Superior temporal gyrus (tissue), 1 donor: ENCODE results near the gene CNTNAP3B.
"Not testable (repeated sequence)": the region's sequence is repeated elsewhere in the genome, so short reads cannot be mapped to it uniquely, and the experiment has no call there.

Source experiments
- DNase-seq: peaks from one replicate; pipeline ENCODE4 v3.0.0-alpha.2; 2016; ENCODE audit errors: extremely low spot score

CNTNAP3B gene

DNA sequence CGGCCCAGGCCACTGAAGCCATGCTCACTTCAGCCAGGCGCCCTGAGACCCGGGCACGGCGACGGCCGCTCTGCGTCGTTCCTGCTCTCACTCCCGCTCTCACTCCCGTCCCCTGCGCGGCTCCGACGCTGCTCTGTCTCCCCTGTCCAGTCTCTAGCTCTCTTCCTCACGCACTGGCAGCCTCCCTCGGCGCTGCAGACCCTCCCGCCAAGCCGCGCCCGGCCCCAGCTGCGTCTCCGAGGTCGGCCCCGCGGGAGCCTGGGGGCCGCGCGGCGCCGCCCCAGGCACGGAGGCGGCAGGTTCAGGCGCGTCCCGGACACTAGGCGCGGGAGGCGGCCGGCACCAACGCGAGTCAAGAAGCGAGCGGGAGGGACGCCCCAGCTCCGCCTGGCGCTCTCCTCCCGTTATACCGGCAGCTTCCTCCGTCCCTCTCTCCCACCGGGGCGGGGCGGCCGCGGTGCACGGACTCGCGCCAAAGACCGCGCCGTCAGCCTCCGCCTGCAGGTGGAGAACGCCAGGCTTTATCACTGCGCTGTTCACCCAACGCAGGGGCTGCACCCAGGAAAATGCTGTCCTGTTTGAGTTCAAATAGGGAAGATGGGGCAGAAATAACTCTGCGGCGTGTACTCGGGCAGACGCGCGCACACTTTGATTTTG lies at the start of gene CNTNAP3B:
CNTNAP3B (minus strand) TSS at position 354 of the 657 bp plus-strand sequence; CDS start at position 22, 332 bp downstream.
- not testable (repeated sequence) for DNase-seq

DNA sequence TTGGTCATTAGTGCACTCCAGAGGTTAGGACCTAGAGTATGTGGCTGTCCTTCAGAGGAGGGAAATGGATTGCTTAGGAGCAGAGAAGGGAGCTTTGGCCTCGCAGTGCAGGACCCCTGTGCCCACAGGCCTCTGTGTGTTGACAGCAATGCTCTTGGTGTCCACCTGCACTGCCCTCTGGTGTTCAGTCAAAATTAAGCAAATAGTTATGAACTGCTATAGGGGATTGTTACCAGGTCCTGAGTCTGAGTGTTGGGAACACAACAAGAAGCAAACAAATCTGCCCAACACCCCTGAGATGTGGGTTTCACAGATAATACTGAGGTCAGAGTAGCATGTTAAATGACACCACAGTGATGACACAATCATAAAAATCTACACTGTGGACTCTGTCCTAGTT lies 31.1 kb upstream of the CNTNAP3B start:
- not testable (repeated sequence) for DNase-seq

DNA sequence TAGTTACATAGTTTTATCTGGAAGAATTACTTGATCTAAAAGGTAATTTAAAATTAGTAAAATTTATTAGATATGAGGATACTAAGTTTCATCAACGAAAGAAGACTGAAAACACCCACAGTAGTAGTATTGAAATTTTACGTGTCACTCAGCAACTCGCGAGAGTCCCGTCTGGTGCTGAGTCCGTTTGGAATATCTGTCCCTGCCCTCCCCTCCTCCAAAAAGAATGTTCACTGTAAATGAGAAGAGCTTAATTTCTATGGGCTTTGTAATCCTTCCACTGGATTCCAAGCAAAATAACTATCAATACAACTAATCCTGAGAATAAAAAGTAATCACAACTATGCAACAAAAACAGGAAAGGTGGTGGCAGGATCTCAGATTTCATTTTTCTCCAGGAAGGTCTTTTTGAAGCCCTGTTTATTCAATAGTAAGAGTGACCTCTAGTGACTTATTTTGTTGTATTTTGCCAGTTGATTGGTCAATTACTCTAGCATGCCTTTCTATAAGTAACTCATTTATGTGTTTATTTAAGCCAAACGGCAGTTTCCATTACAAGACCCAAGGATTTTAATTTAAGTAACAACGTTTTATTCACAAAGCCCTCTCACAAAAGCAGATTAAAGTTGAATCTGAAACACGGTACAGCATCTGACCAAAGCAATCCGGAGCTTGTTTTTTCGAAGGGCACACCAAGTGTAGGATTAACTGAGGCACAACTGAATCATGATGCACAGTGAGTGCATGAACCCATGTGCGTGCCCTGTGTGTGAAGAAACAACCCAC lies 2.0 kb downstream of the CNTNAP3B start:
- DNase-seq = peak; percentile 38

DNA sequence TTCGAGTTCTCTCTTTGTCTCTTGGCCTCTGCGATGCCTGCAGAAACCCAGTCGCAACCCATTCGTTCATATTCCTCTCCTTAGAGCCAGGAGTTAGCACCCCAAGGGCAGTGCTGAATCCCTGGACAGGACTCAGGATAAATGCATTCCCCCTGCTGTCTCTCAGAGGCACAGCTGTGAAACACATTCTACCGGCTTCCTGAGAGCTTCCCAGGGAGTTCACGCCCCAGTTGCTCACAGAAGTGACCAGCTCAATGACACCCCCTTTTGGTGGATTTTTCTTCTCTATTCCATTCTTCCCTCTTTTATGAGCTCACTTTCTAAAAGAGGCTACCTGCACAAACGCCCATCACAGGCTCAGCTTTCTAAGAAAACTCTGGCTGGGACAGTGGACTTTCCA lies 8.2 kb downstream of the CNTNAP3B start:
- not testable (repeated sequence) for DNase-seq

DNA sequence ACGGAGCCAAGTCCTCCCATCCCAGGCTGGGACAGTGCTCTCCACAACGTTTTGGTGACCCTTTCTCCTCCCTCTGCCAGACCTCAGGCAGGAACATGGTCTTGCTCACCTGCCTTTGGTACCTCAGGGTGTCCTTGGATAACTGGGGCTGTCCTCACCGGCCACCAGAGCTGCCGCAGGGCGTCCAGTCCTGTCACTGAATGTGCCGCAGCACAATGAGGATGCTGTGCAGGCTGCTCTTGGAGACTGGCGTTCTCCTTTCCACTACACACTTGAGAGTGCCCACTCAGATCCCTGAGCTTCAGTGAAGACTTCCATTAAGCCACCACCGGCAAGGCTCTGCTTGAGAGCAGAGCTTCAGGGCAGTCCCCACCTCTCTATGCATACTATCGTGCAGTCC lies 33.3 kb downstream of the CNTNAP3B start:
- not testable (repeated sequence) for DNase-seq

DNA sequence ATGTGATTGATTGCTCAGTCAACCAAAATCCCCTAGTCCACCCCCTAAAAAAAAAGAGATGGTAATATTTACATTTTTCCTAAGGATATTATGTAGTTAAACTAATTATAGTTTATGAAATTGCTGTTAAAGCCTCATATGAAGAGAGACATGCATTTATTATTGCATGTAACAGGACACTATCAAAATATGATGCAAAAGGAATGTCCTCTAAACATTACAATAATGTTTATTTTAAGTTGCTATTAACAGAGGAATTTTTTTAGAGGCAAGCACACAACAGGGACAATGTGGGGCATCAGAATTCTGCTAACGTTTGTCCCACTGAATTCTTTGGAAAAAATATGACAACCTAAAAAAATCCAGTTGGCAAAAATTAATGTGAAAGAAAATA lies 44.7 kb downstream of the CNTNAP3B start:
- DNase-seq = not testable (repeated sequence)

DNA sequence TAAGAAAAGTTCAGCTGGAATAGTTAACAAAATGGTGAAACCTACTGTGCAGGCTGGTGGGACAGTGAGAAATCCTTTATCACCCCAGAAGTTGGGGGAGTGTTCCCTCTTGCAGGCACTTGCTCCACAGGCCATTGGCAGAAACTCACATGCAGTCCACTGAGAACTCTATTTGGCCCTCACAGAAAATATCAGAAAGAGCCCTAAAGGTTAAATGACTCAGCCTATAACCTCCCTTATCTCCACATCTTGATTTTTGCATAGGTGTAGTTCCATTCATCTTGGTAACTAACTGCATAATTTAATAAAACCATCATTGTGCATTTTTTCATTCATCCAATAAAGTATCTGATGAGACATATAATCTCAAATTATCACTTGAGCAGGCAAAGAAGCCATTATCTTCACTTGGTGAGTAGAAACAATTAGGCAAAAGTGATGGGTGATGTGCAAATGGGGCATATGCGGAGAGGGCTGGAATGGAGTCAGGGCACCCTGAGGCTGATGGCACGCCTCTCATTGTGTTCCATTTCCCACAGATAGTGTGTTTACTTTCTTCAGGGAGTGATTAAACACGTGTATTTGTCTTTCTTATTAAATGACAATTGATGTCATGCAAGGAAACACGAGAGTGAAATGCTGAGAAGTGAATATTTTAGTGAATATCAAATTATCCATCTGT lies 45.2 kb downstream of the CNTNAP3B start:
- DNase-seq = not testable (repeated sequence)

DNA sequence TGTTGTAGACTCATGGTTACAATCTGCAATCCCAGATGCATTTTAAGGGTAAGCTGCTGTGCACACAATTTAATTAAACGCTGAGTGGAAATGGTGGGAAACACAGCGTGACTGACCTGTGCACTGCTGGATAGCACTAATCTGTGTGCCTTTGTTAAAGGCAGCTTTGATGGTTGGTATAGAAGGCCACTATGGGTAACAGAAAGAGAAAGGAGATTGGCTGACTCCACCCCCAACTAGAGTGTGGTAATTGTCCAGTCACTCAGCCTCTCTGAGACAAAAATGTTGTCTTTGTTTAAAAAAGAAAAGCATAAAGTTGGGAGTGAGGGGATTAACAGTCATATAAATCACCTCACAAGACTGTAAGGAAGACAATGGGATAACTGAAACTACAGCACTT lies 48.9 kb downstream of the CNTNAP3B start:
- DNase-seq = not testable (repeated sequence)

DNA sequence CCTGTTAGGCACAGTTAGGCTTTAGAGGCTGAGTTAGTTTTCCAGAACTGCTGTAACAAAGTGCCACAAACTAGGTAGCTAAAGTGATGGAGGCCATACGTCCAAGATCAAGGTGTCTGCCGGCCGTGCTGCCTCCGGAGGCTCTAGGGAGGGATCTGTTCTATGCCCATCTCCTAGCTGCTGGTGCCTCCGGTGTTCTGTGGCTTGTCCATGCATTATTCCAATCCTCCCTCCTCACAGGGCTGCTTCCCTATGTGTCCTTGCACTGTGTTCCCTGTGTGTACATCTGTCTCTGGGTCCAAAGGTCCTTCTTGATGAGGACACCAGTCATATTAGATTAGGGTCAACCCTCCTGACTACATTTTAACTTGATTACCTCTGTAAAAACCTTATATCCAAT lies 54.4 kb downstream of the CNTNAP3B start:
- not testable (repeated sequence) for DNase-seq

DNA sequence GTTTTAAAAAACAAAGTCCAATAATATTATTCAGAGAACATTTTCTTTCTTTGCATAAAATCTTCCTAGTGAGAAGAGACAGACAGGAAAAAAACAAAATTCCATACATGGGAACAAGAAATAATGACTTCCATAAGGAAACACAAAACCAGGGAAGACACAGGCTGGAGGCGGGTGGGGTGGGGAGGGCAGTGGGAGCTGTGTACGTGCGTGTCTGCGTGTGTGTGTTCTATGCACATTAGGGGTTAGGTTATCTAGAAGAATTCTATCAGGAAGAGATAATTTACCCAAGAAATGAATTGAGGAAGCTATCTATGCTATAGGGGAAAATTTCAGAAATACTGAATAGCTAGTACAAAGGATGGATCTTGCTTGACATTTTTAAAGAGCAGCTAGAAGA lies 58.2 kb downstream of the CNTNAP3B start:
- not testable (repeated sequence) for DNase-seq

DNA sequence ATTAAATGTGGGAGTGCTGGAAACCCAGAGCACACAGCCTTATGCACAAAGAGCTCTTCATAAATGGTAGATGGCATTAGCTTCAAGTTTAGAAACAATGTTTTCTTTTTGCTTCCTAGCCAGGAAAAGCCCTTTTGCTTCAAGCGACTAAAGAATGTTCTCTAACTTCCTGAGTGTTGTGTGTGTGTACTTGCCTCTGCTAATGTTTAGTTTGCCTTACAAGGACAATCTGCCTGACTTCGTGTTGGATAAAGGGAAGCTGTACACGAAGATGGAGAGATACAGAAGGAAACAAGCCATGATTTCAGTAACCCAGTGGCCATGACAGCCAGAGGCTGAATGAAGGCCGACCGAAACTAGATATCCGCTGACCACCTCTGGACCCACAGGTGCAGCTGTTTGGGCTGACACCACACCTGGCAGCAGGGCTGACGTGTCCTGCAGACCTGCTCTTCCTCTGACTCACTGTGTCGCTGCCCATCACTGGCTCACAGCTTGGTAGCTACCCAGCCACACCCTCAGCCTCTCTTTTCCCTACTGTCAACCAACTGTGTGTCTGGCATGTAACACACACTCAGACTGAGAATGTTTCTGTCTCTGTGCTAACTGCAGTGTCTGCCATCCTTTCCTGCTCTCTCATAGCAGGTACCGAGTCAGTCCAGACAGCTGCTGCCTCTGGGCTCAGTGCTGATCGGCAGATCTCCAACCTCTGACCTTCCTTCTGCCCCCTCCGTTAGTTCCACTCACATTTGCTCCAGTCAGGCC lies 59.0 kb downstream of the CNTNAP3B start:
- not testable (repeated sequence) for DNase-seq

DNA sequence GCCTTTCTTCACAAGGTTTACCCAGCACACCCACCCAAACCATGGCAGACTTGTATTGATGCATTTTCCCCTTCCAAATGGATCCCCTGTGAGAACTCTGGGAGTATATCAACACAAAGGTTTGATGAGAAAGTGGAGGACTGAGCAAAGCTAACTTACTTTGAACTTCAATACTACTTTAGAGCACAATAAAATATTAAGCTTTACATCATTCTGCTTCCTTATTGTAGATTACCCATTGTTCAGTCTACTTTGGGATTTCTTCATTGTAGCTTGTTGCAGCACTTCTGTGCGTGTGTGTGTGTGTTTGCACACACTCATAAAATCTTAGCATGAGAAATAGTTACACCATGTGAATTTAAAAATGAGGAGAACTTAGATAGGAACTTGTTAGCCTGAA lies 75.4 kb downstream of the CNTNAP3B start:
- peak; percentile 5 for DNase-seq

DNA sequence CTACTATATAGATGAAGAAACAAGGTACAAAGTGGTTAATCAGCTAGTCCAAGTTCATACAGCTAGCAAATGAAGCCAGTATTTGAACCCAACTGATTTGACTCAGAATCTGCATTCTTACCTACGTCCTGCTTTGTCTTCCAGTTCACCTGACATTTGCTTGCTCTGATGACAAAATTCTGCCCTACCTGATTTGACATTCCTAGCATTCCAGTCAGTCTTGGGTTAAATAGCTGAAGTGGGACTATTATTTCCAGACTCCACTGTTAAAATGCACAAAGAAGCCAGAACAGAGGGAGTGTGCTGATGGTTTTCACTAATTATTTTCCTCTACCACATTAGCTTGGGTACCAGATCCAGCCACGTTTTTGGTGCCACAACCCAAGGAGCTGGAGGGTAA lies 78.5 kb downstream of the CNTNAP3B start:
- DNase-seq = not testable (repeated sequence)

DNA sequence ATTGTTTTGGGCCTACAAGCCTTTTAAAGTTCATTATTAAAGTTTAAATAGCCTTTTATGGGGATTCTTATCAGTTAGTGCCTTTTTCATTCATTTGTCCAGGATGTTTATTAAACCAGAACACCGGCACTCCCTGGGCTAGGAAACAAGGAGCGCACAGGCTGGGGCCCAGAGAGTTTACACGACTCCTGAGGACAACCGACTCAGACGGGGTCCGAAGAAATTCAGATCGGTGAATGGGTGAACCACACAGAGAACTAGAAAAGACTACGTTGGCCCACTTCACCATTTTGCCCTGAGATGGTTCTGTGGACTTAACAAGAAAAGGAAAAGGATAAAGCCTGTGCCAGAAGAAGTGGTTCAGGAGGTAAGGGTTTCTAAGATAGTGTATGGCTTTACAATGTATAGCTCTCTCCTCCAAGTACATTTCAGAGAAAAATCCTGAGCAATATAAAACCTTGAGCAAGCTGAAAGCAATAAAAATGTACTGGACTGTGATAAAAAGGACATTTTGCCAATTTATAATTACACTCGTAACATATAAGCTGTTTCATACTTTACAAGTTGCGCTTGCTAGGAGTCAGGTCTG lies 84.7 kb downstream of the CNTNAP3B start:
- DNase-seq = not testable (repeated sequence)

DNA sequence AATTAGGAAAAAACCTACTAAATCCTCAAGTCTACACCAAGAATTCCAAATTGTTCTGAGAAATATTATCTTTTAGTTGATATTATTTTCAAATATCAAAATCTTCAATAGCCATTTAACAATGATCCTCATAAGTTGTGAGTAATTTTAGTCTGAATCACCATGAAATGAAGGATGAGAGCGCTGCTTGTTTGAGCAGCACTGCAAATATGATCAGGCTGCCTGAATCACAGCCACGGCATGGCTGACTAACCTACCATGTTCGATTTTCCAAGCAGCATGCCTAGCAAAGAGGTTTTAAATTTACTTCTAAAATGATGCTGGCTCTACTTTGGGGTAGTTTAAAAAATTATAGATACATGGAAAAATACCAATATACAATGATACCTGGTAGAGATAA lies 95.7 kb downstream of the CNTNAP3B start:
- DNase-seq = not testable (repeated sequence)

DNA sequence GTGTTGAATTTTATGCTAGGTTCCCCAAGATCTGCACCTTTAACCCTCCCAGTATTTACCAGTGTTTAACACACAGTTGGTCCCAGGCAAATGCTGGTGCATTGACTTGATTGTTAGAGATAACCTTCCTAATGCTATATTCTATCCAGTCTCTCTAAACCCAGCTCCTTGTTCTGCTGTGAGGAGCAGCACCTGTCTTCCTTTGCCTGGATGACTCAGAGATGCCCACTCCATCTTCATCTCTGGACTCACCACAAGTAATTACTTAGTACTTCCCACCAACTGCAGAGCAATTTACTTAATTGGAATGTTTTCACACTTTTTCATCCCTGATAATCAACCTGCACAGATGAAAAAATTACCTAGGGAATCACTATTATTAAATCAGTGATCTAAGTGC lies 108.6 kb downstream of the CNTNAP3B start:
- DNase-seq = not testable (repeated sequence)

DNA sequence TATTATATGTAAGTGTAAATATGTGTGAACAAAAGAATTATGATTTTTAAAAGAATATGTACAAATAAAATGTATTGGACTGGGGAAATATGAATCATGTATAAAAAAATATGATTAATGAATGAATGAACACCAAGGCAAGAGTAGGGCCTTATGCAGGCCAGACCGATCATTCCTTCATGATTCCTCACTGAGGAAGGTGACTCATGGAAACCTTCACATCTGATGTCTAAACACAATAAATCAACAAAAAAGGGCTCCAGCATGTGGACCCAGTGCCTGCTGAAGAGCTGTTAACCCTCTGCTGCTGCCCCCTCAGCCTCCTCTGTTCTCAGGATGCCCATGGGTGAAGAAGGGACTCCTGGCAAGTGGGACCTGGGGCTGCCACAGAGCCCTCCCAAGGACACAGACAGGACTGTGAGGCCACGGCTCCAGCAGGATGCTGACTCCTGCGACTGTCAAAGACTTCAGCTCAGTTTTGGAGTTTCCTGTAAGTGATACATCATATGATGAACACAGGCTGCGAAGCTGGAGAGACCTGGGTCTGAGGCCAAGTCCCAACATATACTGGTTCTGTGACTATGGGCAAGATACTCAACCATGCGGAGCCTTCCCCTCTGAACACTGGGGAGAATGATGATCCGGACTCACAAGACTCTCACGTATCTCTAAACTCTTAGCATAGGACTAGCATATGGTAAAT lies 110.9 kb downstream of the CNTNAP3B start:
- not testable (repeated sequence) for DNase-seq

DNA sequence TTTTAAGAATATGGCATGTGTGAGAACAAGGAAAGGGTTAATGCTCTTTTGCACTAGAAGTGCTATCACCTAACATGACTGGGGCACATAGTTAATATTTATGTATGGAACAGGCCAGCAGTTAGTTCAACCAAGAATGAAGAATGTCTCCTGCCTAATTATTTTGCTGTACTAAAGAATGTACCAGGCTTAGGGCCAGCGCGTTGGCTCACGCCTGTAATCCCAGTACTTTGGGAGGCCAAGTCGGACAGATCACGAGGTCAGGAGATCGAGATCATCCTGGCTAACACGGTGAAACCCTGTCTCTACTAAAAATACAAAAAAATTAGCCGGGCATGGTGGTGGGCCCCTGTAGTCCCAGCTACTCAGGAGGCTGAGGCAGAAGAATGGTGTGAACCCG lies 114.9 kb downstream of the CNTNAP3B start:
- not testable (repeated sequence) for DNase-seq

DNA sequence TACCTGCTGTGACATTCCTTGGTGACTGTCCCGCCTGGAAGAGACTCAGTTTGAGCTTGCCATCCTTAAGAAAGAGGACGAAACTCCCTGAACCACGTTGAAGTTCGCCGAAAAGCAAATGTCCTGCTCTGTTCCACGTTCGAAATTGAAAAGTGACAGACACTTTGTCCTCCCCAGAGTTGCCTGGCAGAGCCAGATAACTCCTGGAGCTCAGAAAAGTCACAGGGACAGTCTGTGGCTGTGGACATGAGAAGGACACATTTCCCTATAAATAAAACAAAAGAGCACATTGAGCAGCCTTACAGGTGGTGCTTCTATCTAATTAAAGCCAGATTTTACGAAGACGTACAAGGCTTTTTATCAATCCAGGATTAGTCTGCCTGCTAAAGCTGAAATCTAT lies 137.6 kb downstream of the CNTNAP3B start:
- not testable (repeated sequence) for DNase-seq

DNA sequence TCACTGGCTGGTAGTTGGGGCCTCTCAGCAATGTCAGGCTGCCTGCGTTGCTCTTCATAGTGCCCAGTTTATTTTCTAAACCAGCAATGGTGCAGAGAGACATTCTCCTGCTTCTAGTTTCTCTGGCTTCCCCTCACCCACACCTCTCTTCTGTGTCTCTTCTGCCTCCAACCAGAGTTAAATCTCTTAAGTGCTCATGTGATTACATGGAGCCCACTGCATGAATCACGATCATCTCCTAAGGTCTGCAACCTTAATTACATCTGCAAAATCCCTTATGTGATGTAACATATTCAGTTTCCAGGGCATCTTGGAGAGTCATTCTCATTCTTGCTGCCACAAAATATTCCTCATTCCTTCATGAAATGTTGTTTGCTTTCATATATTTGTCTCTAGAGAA lies 149.0 kb downstream of the CNTNAP3B start:
- not testable (repeated sequence) for DNase-seq
